Measurements from ENCODE around the gene GABRB1. TPM values are rescaled to one million over a fixed set of nuclear protein-coding genes. Genes with fewer than 3 reads are reported as not detected.

GABRB1 gene
- total and polyA plus RNA-seq, 2 donors (not counting 1 experiment from before 2014, with no cell fraction given) = 0.05 to 0.17 TPM

DNA sequence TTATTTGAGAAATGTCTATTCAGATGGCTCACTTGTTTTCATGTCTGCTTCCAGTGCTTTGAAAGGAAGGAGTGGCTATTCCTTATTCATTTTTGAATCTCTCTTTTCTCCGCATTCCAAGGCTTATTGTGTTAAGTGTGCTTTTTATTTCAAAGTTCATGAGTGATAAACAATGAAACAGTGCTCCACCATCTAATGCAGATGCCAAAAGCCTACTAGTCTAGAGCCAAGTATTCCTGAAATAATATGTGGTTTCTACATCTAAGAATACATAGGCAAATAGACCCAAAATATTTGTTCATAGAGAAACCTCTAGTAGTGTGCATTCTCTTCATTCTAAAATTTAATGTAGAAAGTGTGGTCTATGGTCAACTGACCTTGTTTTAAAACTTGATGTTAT, 187.3 kb downstream of the GABRB1 start:
- Histone ChIP-seq H3K4me2 (ENCODE audit: extremely low read depth, insufficient read depth, low read length) (no peak overlapping the region), H4K20me1 (ENCODE audit: control insufficient read depth, extremely low read depth, insufficient read depth, low read length) (no peaks in the 10 kb centered on the region), H3K4me1 (ENCODE audit: control insufficient read depth, extremely low read depth, insufficient read depth, low read length) (no peaks in the 10 kb centered on the region), H2AFZ (ENCODE audit: low read length) (no peak overlapping the region), H3K27me3 (ENCODE audit: control insufficient read depth, insufficient read depth, low read length) (no peaks in the 10 kb centered on the region), H3K9ac (ENCODE audit: insufficient read depth, low read length) (no peak overlapping the region), H3K79me2 (ENCODE audit: control insufficient read depth, insufficient read depth, low read length) (no peaks in the 10 kb centered on the region), H3K27ac (ENCODE audit: insufficient read depth, low read length) (no peak overlapping the region), H3K36me3 (ENCODE audit: control insufficient read depth, insufficient read depth, low read length) (no peaks in the 10 kb centered on the region), H3K9me3 (ENCODE audit: control insufficient read depth, insufficient read depth, low read depth, low read length) (no peaks in the 10 kb centered on the region), H3K4me3 (replicated peaks in 1 of 4; ENCODE audit: control extremely low read depth in 1 of 4, insufficient read depth in 1 of 4, low read depth in 3 of 4, low read length in 4 of 4) (no peak overlapping the region)
- TF ChIP-seq CTCF (conservative IDR thresholded peaks at IDR 0.05 in 1 of 2, IDR thresholded peaks at IDR 0.05 in 1 of 2; ENCODE audit: low read depth in 1 of 2, low read length in 2 of 2) = no peak
- TF ChIP-seq EZH2 (IDR thresholded peaks at IDR 0.05; ENCODE audit: low read length, missing control alignments) = no peak
- peak in 1 of 2 donors; percentile 69 for DNase-seq (ENCODE audit: low read depth in 2 of 2)

DNA sequence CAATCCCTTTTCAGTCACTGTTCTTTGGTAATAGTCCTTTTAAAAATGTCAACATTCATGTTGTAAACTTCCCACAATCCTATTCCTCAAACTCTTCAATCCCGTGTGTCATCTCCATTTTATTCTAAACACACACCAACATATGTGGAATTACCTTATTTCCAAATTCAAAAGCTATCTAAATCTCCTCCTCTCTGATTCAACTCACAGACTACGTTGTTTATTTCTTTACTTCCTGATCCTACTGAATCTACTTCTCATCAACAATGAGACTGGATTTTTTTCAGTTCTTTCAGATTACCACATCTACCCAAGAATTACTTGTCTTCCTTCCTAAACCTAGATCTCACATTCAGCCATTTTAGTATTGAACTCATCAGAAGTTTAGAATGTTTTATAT, 188.2 kb downstream of the GABRB1 start:
- no peaks in the 10 kb centered on the region for H3K4me1 ChIP-seq (ENCODE audit: control insufficient read depth, extremely low read depth, insufficient read depth, low read length)
- DNase-seq (ENCODE audit: low read depth in 2 of 2) = no peak
- H3K36me3 ChIP-seq (ENCODE audit: control insufficient read depth, insufficient read depth, low read length) = no peaks in the 10 kb centered on the region
- no peaks in the 10 kb centered on the region for H4K20me1 ChIP-seq (ENCODE audit: control insufficient read depth, extremely low read depth, insufficient read depth, low read length)
- no peak overlapping the region for H3K4me3 ChIP-seq (replicated peaks in 1 of 4; ENCODE audit: control extremely low read depth in 1 of 4, insufficient read depth in 1 of 4, low read depth in 3 of 4, low read length in 4 of 4)
- H3K9me3 ChIP-seq (ENCODE audit: control insufficient read depth, insufficient read depth, low read depth, low read length) = no peaks in the 10 kb centered on the region
- no peaks in the 10 kb centered on the region for H3K27me3 ChIP-seq (ENCODE audit: control insufficient read depth, insufficient read depth, low read length)
- H3K4me2 ChIP-seq (ENCODE audit: extremely low read depth, insufficient read depth, low read length) = no peak overlapping the region
- H3K79me2 ChIP-seq (ENCODE audit: control insufficient read depth, insufficient read depth, low read length) = no peaks in the 10 kb centered on the region
- no peak overlapping the region for H3K27ac ChIP-seq (ENCODE audit: insufficient read depth, low read length)
- H2AFZ ChIP-seq (ENCODE audit: low read length) = no peak overlapping the region
- no peak overlapping the region for H3K9ac ChIP-seq (ENCODE audit: insufficient read depth, low read length)
- TF ChIP-seq EZH2 (IDR thresholded peaks at IDR 0.05; ENCODE audit: low read length, missing control alignments) (no peak), CTCF (conservative IDR thresholded peaks at IDR 0.05 in 1 of 2, IDR thresholded peaks at IDR 0.05 in 1 of 2; ENCODE audit: low read depth in 1 of 2, low read length in 2 of 2) (no peak)

- peak; percentile 76 to 96 for DNase-seq (ENCODE audit: low read depth in 2 of 2)
- no peak overlapping the region for H3K9ac ChIP-seq (ENCODE audit: insufficient read depth, low read length)
- H3K79me2 ChIP-seq (ENCODE audit: control insufficient read depth, insufficient read depth, low read length) = no peaks in the 10 kb centered on the region
- no peak overlapping the region for H2AFZ ChIP-seq (ENCODE audit: low read length)
- no peaks in the 10 kb centered on the region for H3K27me3 ChIP-seq (ENCODE audit: control insufficient read depth, insufficient read depth, low read length)
- H3K9me3 ChIP-seq (ENCODE audit: control insufficient read depth, insufficient read depth, low read depth, low read length) = no peaks in the 10 kb centered on the region
- no peaks in the 10 kb centered on the region for H4K20me1 ChIP-seq (ENCODE audit: control insufficient read depth, extremely low read depth, insufficient read depth, low read length)
- no peak overlapping the region for H3K4me3 ChIP-seq (replicated peaks in 1 of 4; ENCODE audit: control extremely low read depth in 1 of 4, insufficient read depth in 1 of 4, low read depth in 3 of 4, low read length in 4 of 4)
- H3K4me2 ChIP-seq (ENCODE audit: extremely low read depth, insufficient read depth, low read length) = no peak overlapping the region
- TF ChIP-seq CTCF (conservative IDR thresholded peaks at IDR 0.05 in 1 of 2, IDR thresholded peaks at IDR 0.05 in 1 of 2; ENCODE audit: low read depth in 1 of 2, low read length in 2 of 2) (no peak), EZH2 (IDR thresholded peaks at IDR 0.05; ENCODE audit: low read length, missing control alignments) (no peak)
- H3K36me3 ChIP-seq (ENCODE audit: control insufficient read depth, insufficient read depth, low read length) = no peaks in the 10 kb centered on the region
- no peak overlapping the region for H3K27ac ChIP-seq (ENCODE audit: insufficient read depth, low read length)
- H3K4me1 ChIP-seq (ENCODE audit: control insufficient read depth, extremely low read depth, insufficient read depth, low read length) = no peaks in the 10 kb centered on the region
These were observed 190.4 kb downstream of the GABRB1 start for GRCh38 chr4:47221721-47222120.

Measured in fibroblast of lung (primary cell).